Endothelial cell of hepatic sinusoid (primary cell): ENCODE results near the gene SRPX.

Source experiments
- in situ Hi-C: cut with HindIII; loops from 2 replicates; pipeline ENCODE4 v1.10.0; 2017; ENCODE audit warnings: low sequenced_read_pairs

Gene SRPX

GRCh38 chrX:38220415-38221390 lies at the start of gene SRPX:
TSS of gene SRPX (minus strand) at chrX:38220871. CDS start at chrX:38220792, 79 bp downstream.
- in situ Hi-C loops = no loop called here

- in situ Hi-C loops = no loop called here
Observed at GRCh38 chrX:38268011-38268410, 47.3 kb upstream of the SRPX start.

GRCh38 chrX:38262715-38263620 lies 42.3 kb upstream of the SRPX start:
- in situ Hi-C loops = no loop called here

GRCh38 chrX:38260231-38260630 lies 39.6 kb upstream of the SRPX start:
- in situ Hi-C loops = no loop called here

- in situ Hi-C loops = no loop called here
Observed at GRCh38 chrX:38256019-38256418, 35.3 kb upstream of the SRPX start.

- in situ Hi-C loops = no loop called here
Observed at GRCh38 chrX:38249965-38250364, 29.3 kb upstream of the SRPX start.

- in situ Hi-C loops = no loop called here
Observed at GRCh38 chrX:38247051-38247450, 26.4 kb upstream of the SRPX start.

GRCh38 chrX:38240541-38240940 lies 19.9 kb upstream of the SRPX start:
- in situ Hi-C loops = no loop called here

- in situ Hi-C loops = no loop called here
Observed at GRCh38 chrX:38236901-38237615, 16.4 kb upstream of the SRPX start.

- in situ Hi-C loops = no loop called here
Observed at GRCh38 chrX:38233891-38234667, 13.4 kb upstream of the SRPX start.

GRCh38 chrX:38232079-38232686 lies 11.5 kb upstream of the SRPX start:
- in situ Hi-C loops = no loop called here

GRCh38 chrX:38225093-38225492 lies 4.4 kb upstream of the SRPX start:
- in situ Hi-C loops = no loop called here

- in situ Hi-C loops = no loop called here
Observed at GRCh38 chrX:38224160-38224559, 3.5 kb upstream of the SRPX start.

GRCh38 chrX:38221391-38221929 lies 789 bp upstream of the SRPX start:
- in situ Hi-C loops = no loop called here

GRCh38 chrX:38220024-38220414 lies 652 bp downstream of the SRPX start:
- in situ Hi-C loops = no loop called here

- in situ Hi-C loops = no loop called here
Observed at GRCh38 chrX:38216642-38217041, 4.0 kb downstream of the SRPX start.

GRCh38 chrX:38214551-38215531 lies 5.8 kb downstream of the SRPX start:
- in situ Hi-C loops = no loop called here

GRCh38 chrX:38214044-38214443 lies 6.6 kb downstream of the SRPX start:
- in situ Hi-C loops = no loop called here
